ENCODE results near the gene OSBPL10. TPM values are rescaled to one million over a fixed set of nuclear protein-coding genes. Genes with fewer than 3 reads are reported as not detected.

The OSBPL10 gene
- total and polyA plus RNA-seq, 7 donors: 0.75 to 4.6 (median 2.3) TPM

DNA sequence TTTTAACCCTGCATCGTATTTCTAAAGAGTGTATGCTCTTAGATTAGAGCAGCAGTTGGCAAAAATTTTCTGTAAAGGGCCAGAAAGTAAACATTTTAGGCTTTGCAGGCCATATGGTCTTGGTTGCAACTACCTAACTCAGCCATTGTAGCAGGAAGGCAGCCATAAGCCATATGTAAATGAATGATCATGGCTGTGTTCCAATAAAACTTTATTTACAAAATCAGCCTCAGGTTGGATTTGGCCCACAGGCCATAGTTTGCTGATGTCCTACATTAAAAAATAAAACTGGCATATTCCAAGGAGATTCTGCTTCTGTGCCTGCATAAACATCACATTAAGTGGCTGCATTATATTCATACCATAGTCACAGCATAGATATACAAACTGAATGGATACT, 313.5 kb downstream of the OSBPL10 start:
- Histone ChIP-seq H3K4me3 (no peak overlapping the region), H3K36me3 (ENCODE audit: insufficient read depth in 1 of 2, low read depth in 1 of 2) (no peaks in the 10 kb centered on the region), H3K9me3 (no peaks in the 10 kb centered on the region), H3K27ac (no peak overlapping the region), H3K27me3 (ENCODE audit: insufficient read depth in 3 of 3, low read length in 2 of 3) (no peaks in the 10 kb centered on the region), H3K4me1 (no peaks in the 10 kb centered on the region)
- no peak for ATAC-seq
- intact Hi-C loops (cut with DNase I): no loop called here
- DNase-seq: no peak
- no peak for TF ChIP-seq CTCF (IDR thresholded peaks at IDR 0.05)
- WGBS, 3 donors: 91 to 98% (median 94%) methylated on average over 1 of the region's 1 CpG

DNA sequence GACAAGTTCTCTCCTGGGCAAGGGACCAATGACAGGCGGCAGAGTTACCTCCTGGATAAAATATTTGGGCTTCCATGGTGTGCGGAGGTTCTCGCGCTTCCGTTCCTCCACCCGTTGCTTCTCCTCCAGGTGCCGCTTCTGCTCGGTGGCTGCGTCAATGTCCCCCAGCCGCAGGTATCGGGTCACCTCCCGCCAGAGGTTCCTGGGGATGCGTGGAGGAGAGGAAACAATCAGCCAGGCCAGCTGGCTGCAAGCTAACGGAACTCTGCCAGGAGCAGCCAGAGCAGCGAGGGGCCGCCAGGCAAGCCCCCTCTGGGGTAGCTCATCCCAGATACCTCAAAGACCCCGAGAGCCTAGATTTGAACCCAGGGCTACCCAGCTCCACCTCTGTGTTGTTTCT, 317.0 kb downstream of the OSBPL10 start:
- H3K36me3 ChIP-seq (ENCODE audit: insufficient read depth in 1 of 2, low read depth in 1 of 2): no peaks in the 10 kb centered on the region
- H3K4me1 ChIP-seq: no peaks in the 10 kb centered on the region
- DNase-seq: no peak
- H3K9me3 ChIP-seq: no peaks in the 10 kb centered on the region
- no peak for TF ChIP-seq CTCF (IDR thresholded peaks at IDR 0.05)
- H3K4me3 ChIP-seq: no peak overlapping the region
- ATAC-seq: no peak
- no peaks in the 10 kb centered on the region for H3K27me3 ChIP-seq (ENCODE audit: insufficient read depth in 3 of 3, low read length in 2 of 3)
- intact Hi-C loops (cut with DNase I): no loop called here
- no peak overlapping the region for H3K27ac ChIP-seq
- 96 to 97% (median 96%) methylated on average over 14 to 17 of the region's 17 CpGs for WGBS, 3 donors

- Histone ChIP-seq H3K4me1 (no peaks in the 10 kb centered on the region), H3K27ac (no peak overlapping the region), H3K36me3 (ENCODE audit: insufficient read depth in 1 of 2, low read depth in 1 of 2) (no peaks in the 10 kb centered on the region), H3K4me3 (no peak overlapping the region), H3K27me3 (ENCODE audit: insufficient read depth in 3 of 3, low read length in 2 of 3) (no peaks in the 10 kb centered on the region), H3K9me3 (no peaks in the 10 kb centered on the region)
- WGBS, 3 donors: 86 to 90% (median 87%) methylated on average over 5 of the region's 5 CpGs
- TF ChIP-seq CTCF (IDR thresholded peaks at IDR 0.05): no peak
- DNase-seq (no peak), ATAC-seq (no peak)
- intact Hi-C loops (cut with DNase I): no loop called here
These were observed 318.9 kb downstream of the OSBPL10 start for GRCh38 chr3:31661993-31662670.

GRCh38 chr3:31661286-31661685, 319.8 kb downstream of the OSBPL10 start:
- H3K4me3 ChIP-seq: no peak overlapping the region

More at GRCh38 chr3:31661286-31661685, 319.8 kb downstream of the OSBPL10 start:
- Histone ChIP-seq H3K36me3 (ENCODE audit: insufficient read depth in 1 of 2, low read depth in 1 of 2) (no peaks in the 10 kb centered on the region), H3K4me1 (no peaks in the 10 kb centered on the region), H3K9me3 (no peaks in the 10 kb centered on the region), H3K27ac (no peak overlapping the region), H3K27me3 (ENCODE audit: insufficient read depth in 3 of 3, low read length in 2 of 3) (no peaks in the 10 kb centered on the region)
- ATAC-seq: no peak
- DNase-seq: no peak
- no peak for TF ChIP-seq CTCF (IDR thresholded peaks at IDR 0.05)
- WGBS, 3 donors: 75 to 89% (median 81%) methylated on average over 5 of the region's 5 CpGs
- intact Hi-C loops (cut with DNase I): no loop called here

Data from psoas muscle (tissue), 8 donors.